ENCODE data around the gene KCNG1. TPM values are rescaled to one million over a fixed set of nuclear protein-coding genes. Genes with fewer than 3 reads are reported as not detected.
"Not testable (repeated sequence)": the region's sequence is repeated elsewhere in the genome, so short reads cannot be mapped to it uniquely, and the experiment has no call there.

Gene KCNG1
- total and polyA plus RNA-seq, 2 of the 13 experiments (the other 11 are each of a cell fraction or from before 2014, with no cell fraction given), result not detected

- H3K9me3 ChIP-seq (ENCODE audit: low read length); CTCF ChIA-PET (ENCODE audit: low intra/inter-chr PET ratio, low total read pairs); H3K4me2 ChIP-seq (ENCODE audit: low read depth, low read length); intact Hi-C loops (cut with micrococcal nuclease; ENCODE audit: unreplicated experiment); FAIRE-seq; H3K9ac ChIP-seq (ENCODE audit: insufficient read depth, low read depth, low read length); H3K27ac ChIP-seq (ENCODE audit: extremely low read length, insufficient read depth, low read length); BruUV-seq (replicated peaks); POLR2A ChIA-PET; H3K79me2 ChIP-seq (ENCODE audit: insufficient read depth, low read length); H2AFZ ChIP-seq (ENCODE audit: low read length); ATAC-seq; H3K4me3 ChIP-seq (replicated peaks in 1 of 3; ENCODE audit: insufficient read depth in 1 of 3, low read depth in 2 of 3, low read length in 3 of 3); H3K36me3 ChIP-seq (replicated peaks in 1 of 2; ENCODE audit: control insufficient read depth in 1 of 2, insufficient read depth in 2 of 2, low read length in 2 of 2); H4K20me1 ChIP-seq (ENCODE audit: insufficient read depth, low read length); DNase-seq (ENCODE audit: low spot score): not testable (repeated sequence)
- 0 out of 2 replicates have a peak, but pooled peaks have one; percentile 11 for TF ChIP-seq RAD51 (IDR thresholded peaks at IDR 0.05; ENCODE audit: borderline replicate concordance)
- WGBS (ENCODE audit: low lambda C conversion rate), result 41% methylated on average over 4 of the region's 4 CpGs
- H3K4me1 ChIP-seq (ENCODE audit: insufficient read depth, low read length), result peaks cover 28% of the 10 kb centered on the region
- in situ Hi-C loops (cut with HindIII; ENCODE audit: extremely low pct_ligation_motif_present, low pct_unique_long_range_greater_than_20kb), result loop anchor here (25.0 kb wide), 2 partner anchors 609 to 1109 kb away; no protein-coding TSS in a partner anchor
- peaks cover 9 to 62% of the 10 kb centered on the region in 2 experiments; a peak in 4 of 5 replicates for H3K27me3 ChIP-seq (ENCODE audit: control insufficient read depth in 1 of 2, insufficient read depth in 2 of 2, low read length in 2 of 2)
Observed at GRCh38 chr20:50978533-50978932, 44.4 kb downstream of the KCNG1 start.

- in situ Hi-C loops (cut with HindIII; ENCODE audit: extremely low pct_ligation_motif_present, low pct_unique_long_range_greater_than_20kb) (loop anchor here (25.0 kb wide), 2 partner anchors 610 to 1110 kb away; no protein-coding TSS in a partner anchor), intact Hi-C loops (cut with micrococcal nuclease; ENCODE audit: unreplicated experiment) (no loop called here)
- Histone ChIP-seq H3K9ac (ENCODE audit: insufficient read depth, low read depth, low read length) (no peak overlapping the region), H3K4me3 (replicated peaks in 1 of 3; ENCODE audit: insufficient read depth in 1 of 3, low read depth in 2 of 3, low read length in 3 of 3) (no peak overlapping the region), H2AFZ (ENCODE audit: low read length) (no peak overlapping the region), H3K4me1 (ENCODE audit: insufficient read depth, low read length) (peaks cover 26% of the 10 kb centered on the region), H4K20me1 (ENCODE audit: insufficient read depth, low read length) (no peaks in the 10 kb centered on the region), H3K27ac (ENCODE audit: extremely low read length, insufficient read depth, low read length) (no peak overlapping the region), H3K27me3 (ENCODE audit: control insufficient read depth in 1 of 2, insufficient read depth in 2 of 2, low read length in 2 of 2) (peaks cover 9 to 69% of the 10 kb centered on the region in 2 experiments; a peak in 4 of 5 replicates), H3K9me3 (ENCODE audit: low read length) (no peaks in the 10 kb centered on the region), H3K4me2 (ENCODE audit: low read depth, low read length) (peak overlapping the region; percentile 13; the same call in 1 of the 2 replicates), H3K79me2 (ENCODE audit: insufficient read depth, low read length) (no peaks in the 10 kb centered on the region), H3K36me3 (replicated peaks in 1 of 2; ENCODE audit: control insufficient read depth in 1 of 2, insufficient read depth in 2 of 2, low read length in 2 of 2) (no peaks in the 10 kb centered on the region)
- BruUV-seq (replicated peaks), result no TSS peak
- 34% methylated on average over 20 of the region's 20 CpGs for WGBS (ENCODE audit: low lambda C conversion rate)
- ATAC-seq, result peak; percentile 12; the same call in 2 of the 3 replicates
- ChIA-PET CTCF (ENCODE audit: low intra/inter-chr PET ratio, low total read pairs) (no interaction called here), POLR2A (interaction anchor here (0.7 kb wide), 1 partner anchor 19 kb away, joined by 3 read pairs; the partner anchor contains the start of genes DPM1 and MOCS3)
- no peak for DNase-seq (ENCODE audit: low spot score)
- no peak for FAIRE-seq
- TF ChIP-seq, protein P1, sequence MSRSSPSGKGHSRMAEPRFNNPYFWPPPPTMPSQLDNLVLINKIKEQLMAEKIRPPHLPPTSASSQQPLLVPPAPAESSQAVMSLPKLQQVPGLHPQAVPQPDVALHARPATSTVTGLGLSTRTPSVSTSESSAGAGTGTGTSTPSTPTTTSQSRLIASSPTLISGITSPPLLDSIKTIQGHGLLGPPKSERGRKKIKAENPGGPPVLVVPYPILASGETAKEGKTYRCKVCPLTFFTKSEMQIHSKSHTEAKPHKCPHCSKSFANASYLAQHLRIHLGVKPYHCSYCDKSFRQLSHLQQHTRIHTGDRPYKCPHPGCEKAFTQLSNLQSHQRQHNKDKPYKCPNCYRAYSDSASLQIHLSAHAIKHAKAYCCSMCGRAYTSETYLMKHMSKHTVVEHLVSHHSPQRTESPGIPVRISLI (CRISPR knock-in tag; IDR thresholded peaks at IDR 0.05; ENCODE audit: borderline replicate concordance), result no peak
- TF ChIP-seq, protein P2, sequence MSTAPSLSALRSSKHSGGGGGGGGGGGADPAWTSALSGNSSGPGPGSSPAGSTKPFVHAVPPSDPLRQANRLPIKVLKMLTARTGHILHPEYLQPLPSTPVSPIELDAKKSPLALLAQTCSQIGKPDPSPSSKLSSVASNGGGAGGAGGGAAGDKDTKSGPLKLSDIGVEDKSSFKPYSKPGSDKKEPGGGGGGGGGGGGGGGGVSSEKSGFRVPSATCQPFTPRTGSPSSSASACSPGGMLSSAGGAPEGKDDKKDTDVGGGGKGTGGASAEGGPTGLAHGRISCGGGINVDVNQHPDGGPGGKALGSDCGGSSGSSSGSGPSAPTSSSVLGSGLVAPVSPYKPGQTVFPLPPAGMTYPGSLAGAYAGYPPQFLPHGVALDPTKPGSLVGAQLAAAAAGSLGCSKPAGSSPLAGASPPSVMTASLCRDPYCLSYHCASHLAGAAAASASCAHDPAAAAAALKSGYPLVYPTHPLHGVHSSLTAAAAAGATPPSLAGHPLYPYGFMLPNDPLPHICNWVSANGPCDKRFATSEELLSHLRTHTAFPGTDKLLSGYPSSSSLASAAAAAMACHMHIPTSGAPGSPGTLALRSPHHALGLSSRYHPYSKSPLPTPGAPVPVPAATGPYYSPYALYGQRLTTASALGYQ (CRISPR knock-in tag; IDR thresholded peaks at IDR 0.05), result no peak
- TF ChIP-seq ZSCAN22 (CRISPR knock-in tag; IDR thresholded peaks at IDR 0.05), result no peak
- no peak for TF ChIP-seq SKIL (CRISPR knock-in tag; IDR thresholded peaks at IDR 0.05; ENCODE audit: borderline replicate concordance)
- TF ChIP-seq ZNF350 (CRISPR knock-in tag; IDR thresholded peaks at IDR 0.05; ENCODE audit: borderline replicate concordance, low read depth), result no peak
- no peak for TF ChIP-seq ZNF589 (CRISPR knock-in tag; conservative IDR thresholded peaks at IDR 0.05)
- TF ChIP-seq ZNF101 (CRISPR knock-in tag; IDR thresholded peaks at IDR 0.05; ENCODE audit: borderline replicate concordance, low read depth), result no peak
- no peak for TF ChIP-seq POLR2A (IDR thresholded peaks at IDR 0.05; ENCODE audit: insufficient read depth in 1 of 2, low read depth in 2 of 2, low read length in 2 of 2)
- no peak for TF ChIP-seq ZMYM4 (CRISPR knock-in tag; IDR thresholded peaks at IDR 0.05)
- TF ChIP-seq XRCC5 (optimal IDR thresholded peaks at IDR 0.05; ENCODE audit: low read length), result peak; percentile 17
Observed at GRCh38 chr20:50977066-50978021, 45.6 kb downstream of the KCNG1 start.
